ENCODE results near the gene CACNA1G. TPM values are rescaled to one million over a fixed set of nuclear protein-coding genes. Genes with fewer than 3 reads are reported as not detected.

CACNA1G gene
- total RNA-seq, 1 experiment from 2014 or later, result not detected

GRCh38 chr17:50642071-50642721 is 81.7 kb downstream of the CACNA1G start:
- no peaks in the 10 kb centered on the region for H3K27me3 ChIP-seq (ENCODE audit: low read length)
- no peak overlapping the region for H3K9ac ChIP-seq (ENCODE audit: low read length)
- no peak overlapping the region for H3K4me2 ChIP-seq (ENCODE audit: low read depth, low read length, poor library complexity, severe bottlenecking)
- no peak overlapping the region for H3K4me3 ChIP-seq (ENCODE audit: low read length)
- H2AFZ ChIP-seq (ENCODE audit: low read length), result no peak overlapping the region
- H3K27ac ChIP-seq (ENCODE audit: low read length), result no peak overlapping the region
- no peaks in the 10 kb centered on the region for H4K20me1 ChIP-seq (ENCODE audit: insufficient read depth, low read depth, low read length)
- peaks cover 10% of the 10 kb centered on the region for H3K4me1 ChIP-seq (ENCODE audit: low read length)
- H3K9me2 ChIP-seq (replicated peaks; ENCODE audit: insufficient read depth, low read length), result no peaks in the 10 kb centered on the region
- H3K79me2 ChIP-seq (ENCODE audit: low read length), result no peaks in the 10 kb centered on the region
- no peaks in the 10 kb centered on the region for H3K9me3 ChIP-seq (ENCODE audit: low read length)
- H3K36me3 ChIP-seq (ENCODE audit: insufficient read depth, low read length), result no peaks in the 10 kb centered on the region
- DNase-seq, result no peak

GRCh38 chr17:50642722-50643656 is 82.5 kb downstream of the CACNA1G start:
- no peak overlapping the region for H3K4me2 ChIP-seq (ENCODE audit: low read depth, low read length, poor library complexity, severe bottlenecking)
- no peak overlapping the region for H3K27ac ChIP-seq (ENCODE audit: low read length)
- H3K36me3 ChIP-seq (ENCODE audit: insufficient read depth, low read length), result no peaks in the 10 kb centered on the region
- no peak for DNase-seq
- no peaks in the 10 kb centered on the region for H3K27me3 ChIP-seq (ENCODE audit: low read length)
- no peak overlapping the region for H3K4me3 ChIP-seq (ENCODE audit: low read length)
- no peaks in the 10 kb centered on the region for H4K20me1 ChIP-seq (ENCODE audit: insufficient read depth, low read depth, low read length)
- no peaks in the 10 kb centered on the region for H3K79me2 ChIP-seq (ENCODE audit: low read length)
- no peak overlapping the region for H3K9ac ChIP-seq (ENCODE audit: low read length)
- peaks cover 2% of the 10 kb centered on the region for H3K4me1 ChIP-seq (ENCODE audit: low read length)
- H2AFZ ChIP-seq (ENCODE audit: low read length), result no peak overlapping the region
- no peaks in the 10 kb centered on the region for H3K9me3 ChIP-seq (ENCODE audit: low read length)
- no peaks in the 10 kb centered on the region for H3K9me2 ChIP-seq (replicated peaks; ENCODE audit: insufficient read depth, low read length)

GRCh38 chr17:50645748-50646682 is 85.5 kb downstream of the CACNA1G start:
- H3K9me2 ChIP-seq (replicated peaks; ENCODE audit: insufficient read depth, low read length), result no peaks in the 10 kb centered on the region
- no peak overlapping the region for H2AFZ ChIP-seq (ENCODE audit: low read length)
- H3K9ac ChIP-seq (ENCODE audit: low read length), result no peak overlapping the region
- H3K36me3 ChIP-seq (ENCODE audit: insufficient read depth, low read length), result no peaks in the 10 kb centered on the region
- H3K79me2 ChIP-seq (ENCODE audit: low read length), result no peaks in the 10 kb centered on the region
- H4K20me1 ChIP-seq (ENCODE audit: insufficient read depth, low read depth, low read length), result no peaks in the 10 kb centered on the region
- no peaks in the 10 kb centered on the region for H3K27me3 ChIP-seq (ENCODE audit: low read length)
- no peak for DNase-seq
- H3K27ac ChIP-seq (ENCODE audit: low read length), result no peak overlapping the region
- no peak overlapping the region for H3K4me3 ChIP-seq (ENCODE audit: low read length)
- H3K9me3 ChIP-seq (ENCODE audit: low read length), result no peaks in the 10 kb centered on the region
- H3K4me2 ChIP-seq (ENCODE audit: low read depth, low read length, poor library complexity, severe bottlenecking), result no peak overlapping the region
- no peaks in the 10 kb centered on the region for H3K4me1 ChIP-seq (ENCODE audit: low read length)

GRCh38 chr17:50647187-50647586 is 86.7 kb downstream of the CACNA1G start:
- H4K20me1 ChIP-seq (ENCODE audit: insufficient read depth, low read depth, low read length), result no peaks in the 10 kb centered on the region
- H3K27me3 ChIP-seq (ENCODE audit: low read length), result no peaks in the 10 kb centered on the region
- no peak overlapping the region for H3K4me3 ChIP-seq (ENCODE audit: low read length)
- DNase-seq, result no peak
- no peaks in the 10 kb centered on the region for H3K4me1 ChIP-seq (ENCODE audit: low read length)
- no peaks in the 10 kb centered on the region for H3K36me3 ChIP-seq (ENCODE audit: insufficient read depth, low read length)
- no peak overlapping the region for H3K9ac ChIP-seq (ENCODE audit: low read length)
- no peak overlapping the region for H3K4me2 ChIP-seq (ENCODE audit: low read depth, low read length, poor library complexity, severe bottlenecking)
- H3K79me2 ChIP-seq (ENCODE audit: low read length), result no peaks in the 10 kb centered on the region
- H2AFZ ChIP-seq (ENCODE audit: low read length), result no peak overlapping the region
- no peaks in the 10 kb centered on the region for H3K9me3 ChIP-seq (ENCODE audit: low read length)
- no peak overlapping the region for H3K27ac ChIP-seq (ENCODE audit: low read length)
- H3K9me2 ChIP-seq (replicated peaks; ENCODE audit: insufficient read depth, low read length), result no peaks in the 10 kb centered on the region

GRCh38 chr17:50649042-50649908 is 88.8 kb downstream of the CACNA1G start:
- Histone ChIP-seq H3K27ac (ENCODE audit: low read length) (no peak overlapping the region), H3K79me2 (ENCODE audit: low read length) (no peaks in the 10 kb centered on the region), H3K4me1 (ENCODE audit: low read length) (0 out of 2 replicates have a peak, but pooled peaks cover 3% of the 10 kb centered on the region), H3K27me3 (ENCODE audit: low read length) (no peaks in the 10 kb centered on the region), H3K9ac (ENCODE audit: low read length) (no peak overlapping the region), H3K4me3 (ENCODE audit: low read length) (no peak overlapping the region), H3K4me2 (ENCODE audit: low read depth, low read length, poor library complexity, severe bottlenecking) (no peak overlapping the region), H2AFZ (ENCODE audit: low read length) (no peak overlapping the region), H4K20me1 (ENCODE audit: insufficient read depth, low read depth, low read length) (no peaks in the 10 kb centered on the region), H3K9me3 (ENCODE audit: low read length) (no peaks in the 10 kb centered on the region), H3K36me3 (ENCODE audit: insufficient read depth, low read length) (no peaks in the 10 kb centered on the region), H3K9me2 (replicated peaks; ENCODE audit: insufficient read depth, low read length) (no peaks in the 10 kb centered on the region)
- peak; percentile 69 for DNase-seq

- H3K9me2 ChIP-seq (replicated peaks; ENCODE audit: insufficient read depth, low read length), result no peaks in the 10 kb centered on the region
- H2AFZ ChIP-seq (ENCODE audit: low read length), result no peak overlapping the region
- H4K20me1 ChIP-seq (ENCODE audit: insufficient read depth, low read depth, low read length), result no peaks in the 10 kb centered on the region
- H3K36me3 ChIP-seq (ENCODE audit: insufficient read depth, low read length), result no peaks in the 10 kb centered on the region
- 0 out of 2 replicates have a peak, but pooled peaks cover 3% of the 10 kb centered on the region for H3K4me1 ChIP-seq (ENCODE audit: low read length)
- no peaks in the 10 kb centered on the region for H3K9me3 ChIP-seq (ENCODE audit: low read length)
- no peaks in the 10 kb centered on the region for H3K79me2 ChIP-seq (ENCODE audit: low read length)
- H3K4me2 ChIP-seq (ENCODE audit: low read depth, low read length, poor library complexity, severe bottlenecking), result no peak overlapping the region
- H3K27me3 ChIP-seq (ENCODE audit: low read length), result no peaks in the 10 kb centered on the region
- no peak for DNase-seq
- no peak overlapping the region for H3K27ac ChIP-seq (ENCODE audit: low read length)
- H3K4me3 ChIP-seq (ENCODE audit: low read length), result no peak overlapping the region
- H3K9ac ChIP-seq (ENCODE audit: low read length), result no peak overlapping the region
Measured at GRCh38 chr17:50651661-50652060, 91.1 kb downstream of the CACNA1G start.

- no peaks in the 10 kb centered on the region for H3K36me3 ChIP-seq (ENCODE audit: insufficient read depth, low read length)
- H2AFZ ChIP-seq (ENCODE audit: low read length), result no peak overlapping the region
- no peaks in the 10 kb centered on the region for H3K79me2 ChIP-seq (ENCODE audit: low read length)
- 0 out of 2 replicates have a peak, but pooled peaks cover 3% of the 10 kb centered on the region for H3K4me1 ChIP-seq (ENCODE audit: low read length)
- H3K4me2 ChIP-seq (ENCODE audit: low read depth, low read length, poor library complexity, severe bottlenecking), result no peak overlapping the region
- no peaks in the 10 kb centered on the region for H3K9me2 ChIP-seq (replicated peaks; ENCODE audit: insufficient read depth, low read length)
- no peaks in the 10 kb centered on the region for H4K20me1 ChIP-seq (ENCODE audit: insufficient read depth, low read depth, low read length)
- H3K9me3 ChIP-seq (ENCODE audit: low read length), result no peaks in the 10 kb centered on the region
- no peak overlapping the region for H3K4me3 ChIP-seq (ENCODE audit: low read length)
- peak; percentile 64 for DNase-seq
- H3K27me3 ChIP-seq (ENCODE audit: low read length), result no peaks in the 10 kb centered on the region
- no peak overlapping the region for H3K27ac ChIP-seq (ENCODE audit: low read length)
- H3K9ac ChIP-seq (ENCODE audit: low read length), result no peak overlapping the region
Measured at GRCh38 chr17:50653738-50654137, 93.2 kb downstream of the CACNA1G start.
